Calu3 (cell line): ENCODE data around the gene SLC6A9. TPM values are rescaled to one million over a fixed set of nuclear protein-coding genes. Genes with fewer than 3 reads are reported as not detected.

Experiments used
- BruUV-seq: library from RNA; stranded (reverse); fragments of 400-500 nt; replicated peaks from 2 replicates; lab custom pipeline; 2021; lab: Mats Ljungman, UMichigan
- CTCF ChIA-PET: fragments of 300-600 bp; sonication (Branson Sonifier 250); formaldehyde crosslinking; loops from one replicate; lab custom pipeline; 2022; ENCODE audit warnings: antibody characterized with exemption; lab: Charles Lee
- DNase-seq: peaks from one replicate; pipeline ENCODE4 v3.0.0; 2022
- H3K27ac Mint-ChIP-seq: one replicate; pipeline ENCODE4 v1.8.0; 2022; ENCODE audit warnings: mixed read lengths; ENCODE audit not compliant: unreplicated experiment
- H3K27me3 Mint-ChIP-seq: one replicate; pipeline ENCODE4 v1.8.0; 2022; ENCODE audit warnings: mixed read lengths; ENCODE audit not compliant: unreplicated experiment
- H3K36me3 Mint-ChIP-seq: one replicate; pipeline ENCODE4 v1.8.0; 2022; ENCODE audit warnings: mild to moderate bottlenecking, moderate library complexity, mixed read lengths; ENCODE audit not compliant: insufficient read depth, unreplicated experiment
- H3K4me1 Mint-ChIP-seq: one replicate; pipeline ENCODE4 v1.8.0; 2022; ENCODE audit warnings: mild to moderate bottlenecking, low read depth, mixed read lengths; ENCODE audit not compliant: unreplicated experiment
- H3K4me3 Mint-ChIP-seq: one replicate; pipeline ENCODE4 v1.8.0; 2022; ENCODE audit warnings: mild to moderate bottlenecking, low read depth, moderate library complexity, mixed read lengths; ENCODE audit not compliant: unreplicated experiment
- H3K9me3 Mint-ChIP-seq: one replicate; pipeline ENCODE4 v1.8.0; 2022; ENCODE audit warnings: low read depth, mixed read lengths; ENCODE audit not compliant: unreplicated experiment
- intact Hi-C: fragments of 100-400 bp; cut with micrococcal nuclease; formaldehyde crosslinking; loops from one replicate; pipeline ENCODE4 v1.10.0; 2022; ENCODE audit not compliant: unreplicated experiment
- total RNA-seq: library from RNA; stranded (reverse); gene quantifications from 2 replicates; pipeline ENCODE4 v1.2.3, GENCODE V29; 2022
- TF ChIP-seq, protein P1 (sequence below): fragments of 200-600 bp; IDR thresholded peaks from one replicate; pipeline ENCODE4 v1.8.0; 2022; ENCODE audit warnings: antibody characterized with exemption; ENCODE audit not compliant: unreplicated experiment

Gene SLC6A9
- total RNA-seq, 1 experiment from 2014 or later: 18.2 TPM

- Mint-ChIP-seq H3K4me1 (peaks cover 63% of the 10 kb centered on the region), H3K36me3 (peaks cover 66% of the 10 kb centered on the region), H3K27ac (peak within 1 kb of the TSS; percentile 60), H3K4me3 (peak within 1 kb of the TSS; percentile 76), H3K9me3 (no peaks in the 10 kb centered on the region), H3K27me3 (no peaks in the 10 kb centered on the region)
- intact Hi-C loops: no loop called here
- BruUV-seq: no TSS peak
- CTCF ChIA-PET: no interaction called here
- TF ChIP-seq, protein P1, sequence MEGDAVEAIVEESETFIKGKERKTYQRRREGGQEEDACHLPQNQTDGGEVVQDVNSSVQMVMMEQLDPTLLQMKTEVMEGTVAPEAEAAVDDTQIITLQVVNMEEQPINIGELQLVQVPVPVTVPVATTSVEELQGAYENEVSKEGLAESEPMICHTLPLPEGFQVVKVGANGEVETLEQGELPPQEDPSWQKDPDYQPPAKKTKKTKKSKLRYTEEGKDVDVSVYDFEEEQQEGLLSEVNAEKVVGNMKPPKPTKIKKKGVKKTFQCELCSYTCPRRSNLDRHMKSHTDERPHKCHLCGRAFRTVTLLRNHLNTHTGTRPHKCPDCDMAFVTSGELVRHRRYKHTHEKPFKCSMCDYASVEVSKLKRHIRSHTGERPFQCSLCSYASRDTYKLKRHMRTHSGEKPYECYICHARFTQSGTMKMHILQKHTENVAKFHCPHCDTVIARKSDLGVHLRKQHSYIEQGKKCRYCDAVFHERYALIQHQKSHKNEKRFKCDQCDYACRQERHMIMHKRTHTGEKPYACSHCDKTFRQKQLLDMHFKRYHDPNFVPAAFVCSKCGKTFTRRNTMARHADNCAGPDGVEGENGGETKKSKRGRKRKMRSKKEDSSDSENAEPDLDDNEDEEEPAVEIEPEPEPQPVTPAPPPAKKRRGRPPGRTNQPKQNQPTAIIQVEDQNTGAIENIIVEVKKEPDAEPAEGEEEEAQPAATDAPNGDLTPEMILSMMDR: no peak
- DNase-seq: peak; percentile 60
These were observed 52.6 kb downstream of the SLC6A9 start, which contains the start of gene B4GALT2 for GRCh38 chr1:43978551-43979260. Gene B4GALT2, plus strand, starts transcription at chr1:43979210. Its CDS starts 1,951 bp downstream, at chr1:43981161.

DNA sequence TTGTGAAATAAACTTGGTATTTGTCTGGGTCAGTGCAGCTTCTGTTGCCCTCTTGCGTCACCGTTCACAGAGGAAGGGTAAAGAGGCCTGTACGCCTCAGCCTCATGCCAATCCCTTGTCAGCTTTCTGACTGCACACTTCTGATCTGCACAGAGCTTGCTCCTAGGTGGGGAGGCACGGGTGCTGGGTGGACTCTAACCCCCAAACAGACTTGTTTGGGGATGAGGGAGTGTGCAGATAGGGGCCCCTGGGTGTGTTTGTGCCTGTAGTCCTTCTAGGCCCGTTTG lies 53.1 kb downstream of the SLC6A9 start:
- Mint-ChIP-seq H3K9me3 (no peaks in the 10 kb centered on the region), H3K4me3 (peak overlapping the region; percentile 71), H3K4me1 (peaks cover 66% of the 10 kb centered on the region), H3K27me3 (no peaks in the 10 kb centered on the region), H3K27ac (no peak overlapping the region), H3K36me3 (peaks cover 69% of the 10 kb centered on the region)
- TF ChIP-seq, protein P1: no peak
- no peak for DNase-seq
- CTCF ChIA-PET: interaction anchor here (0.8 kb wide), 1 partner anchor 15 kb away, joined by 3 read pairs; no protein-coding TSS in a partner anchor
- BruUV-seq: no TSS peak
- intact Hi-C loops: no loop called here

GRCh38 chr1:43977376-43978263 lies 53.6 kb downstream of the SLC6A9 start:
- Mint-ChIP-seq H3K36me3 (peaks cover 73% of the 10 kb centered on the region), H3K27ac (peak overlapping the region; percentile 2), H3K27me3 (no peaks in the 10 kb centered on the region), H3K4me1 (peaks cover 61% of the 10 kb centered on the region), H3K9me3 (no peaks in the 10 kb centered on the region), H3K4me3 (peak overlapping the region; percentile 71)
- TF ChIP-seq, protein P1: no peak
- no peak for DNase-seq
- CTCF ChIA-PET: interaction anchor here (0.6 to 0.8 kb wide), 2 partner anchors 16 kb away, joined by 3 to 4 read pairs; no protein-coding TSS in a partner anchor
- intact Hi-C loops: no loop called here
- no TSS peak for BruUV-seq

DNA sequence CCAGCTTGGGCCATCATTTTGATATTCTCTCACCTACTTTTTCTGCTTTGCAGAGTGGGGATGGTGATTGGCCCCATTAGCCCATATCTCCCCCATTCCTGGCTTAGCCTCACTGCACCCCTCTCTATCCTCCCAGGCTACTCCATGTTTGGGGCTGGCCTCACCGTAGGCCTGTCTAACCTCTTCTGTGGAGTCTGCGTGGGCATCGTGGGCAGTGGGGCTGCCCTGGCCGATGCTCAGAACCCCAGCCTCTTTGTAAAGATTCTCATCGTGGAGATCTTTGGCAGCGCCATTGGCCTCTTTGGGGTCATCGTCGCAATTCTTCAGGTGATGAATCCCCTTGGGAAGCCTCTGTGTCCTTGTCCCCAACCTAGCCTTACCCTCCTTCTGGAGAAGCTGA lies 54.4 kb downstream of the SLC6A9 start:
- H3K4me3 Mint-ChIP-seq: peak overlapping the region; percentile 71
- no peaks in the 10 kb centered on the region for H3K27me3 Mint-ChIP-seq
- BruUV-seq: no TSS peak
- DNase-seq: no peak
- CTCF ChIA-PET: interaction anchor here (0.6 kb wide), 1 partner anchor 17 kb away, joined by 4 read pairs; no protein-coding TSS in a partner anchor
- H3K9me3 Mint-ChIP-seq: no peaks in the 10 kb centered on the region
- H3K36me3 Mint-ChIP-seq: peaks cover 73% of the 10 kb centered on the region
- H3K27ac Mint-ChIP-seq: peak overlapping the region; percentile 2
- TF ChIP-seq, protein P1: no peak
- intact Hi-C loops: no loop called here
- H3K4me1 Mint-ChIP-seq: peaks cover 55% of the 10 kb centered on the region
